LNCaP clone FGC (cell line): ENCODE data around the gene PDRG1.
"Not testable (repeated sequence)": the region's sequence is repeated elsewhere in the genome, so short reads cannot be mapped to it uniquely, and the experiment has no call there.

ENCODE experiments used
- DNase-seq: peaks from one replicate; pipeline ENCODE4 v3.0.0-alpha.2; 2011; ENCODE audit warnings: low read depth
- H3K4me3 ChIP-seq: 2 replicates; pipeline ENCODE4 v1.5.1; 2011; ENCODE audit warnings: mild to moderate bottlenecking, low read depth, low read length, control low read depth
- TF ChIP-seq, protein P1 (sequence below): IDR thresholded peaks from 2 replicates; pipeline ENCODE4 v1.5.1; 2012; ENCODE audit warnings: mild to moderate bottlenecking; ENCODE audit not compliant: control insufficient read depth, insufficient read depth; ENCODE audit errors: extremely low read depth

PDRG1 gene

DNA sequence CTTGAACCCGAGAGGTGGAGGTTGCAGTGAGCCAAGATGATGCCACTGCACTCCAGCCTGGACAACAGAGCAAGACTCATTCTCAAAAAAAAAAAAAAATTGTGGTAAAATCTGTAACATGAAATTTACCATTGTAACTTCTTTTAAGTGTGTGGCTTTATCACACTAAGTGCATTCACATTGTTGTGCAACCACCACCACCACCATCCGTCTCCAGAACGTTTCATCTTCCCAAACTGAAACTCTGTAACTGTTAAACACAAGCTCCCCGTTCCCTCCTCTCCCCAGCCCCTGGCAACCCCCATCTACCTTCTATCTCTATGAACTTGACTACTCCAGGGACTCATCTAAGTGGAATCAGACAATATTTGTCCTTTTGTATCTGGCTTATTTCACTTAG, 29.7 kb downstream of the PDRG1 start:
- DNase-seq: no peak
- TF ChIP-seq, protein P1, sequence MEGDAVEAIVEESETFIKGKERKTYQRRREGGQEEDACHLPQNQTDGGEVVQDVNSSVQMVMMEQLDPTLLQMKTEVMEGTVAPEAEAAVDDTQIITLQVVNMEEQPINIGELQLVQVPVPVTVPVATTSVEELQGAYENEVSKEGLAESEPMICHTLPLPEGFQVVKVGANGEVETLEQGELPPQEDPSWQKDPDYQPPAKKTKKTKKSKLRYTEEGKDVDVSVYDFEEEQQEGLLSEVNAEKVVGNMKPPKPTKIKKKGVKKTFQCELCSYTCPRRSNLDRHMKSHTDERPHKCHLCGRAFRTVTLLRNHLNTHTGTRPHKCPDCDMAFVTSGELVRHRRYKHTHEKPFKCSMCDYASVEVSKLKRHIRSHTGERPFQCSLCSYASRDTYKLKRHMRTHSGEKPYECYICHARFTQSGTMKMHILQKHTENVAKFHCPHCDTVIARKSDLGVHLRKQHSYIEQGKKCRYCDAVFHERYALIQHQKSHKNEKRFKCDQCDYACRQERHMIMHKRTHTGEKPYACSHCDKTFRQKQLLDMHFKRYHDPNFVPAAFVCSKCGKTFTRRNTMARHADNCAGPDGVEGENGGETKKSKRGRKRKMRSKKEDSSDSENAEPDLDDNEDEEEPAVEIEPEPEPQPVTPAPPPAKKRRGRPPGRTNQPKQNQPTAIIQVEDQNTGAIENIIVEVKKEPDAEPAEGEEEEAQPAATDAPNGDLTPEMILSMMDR: no peak
- no peak overlapping the region for H3K4me3 ChIP-seq

DNA sequence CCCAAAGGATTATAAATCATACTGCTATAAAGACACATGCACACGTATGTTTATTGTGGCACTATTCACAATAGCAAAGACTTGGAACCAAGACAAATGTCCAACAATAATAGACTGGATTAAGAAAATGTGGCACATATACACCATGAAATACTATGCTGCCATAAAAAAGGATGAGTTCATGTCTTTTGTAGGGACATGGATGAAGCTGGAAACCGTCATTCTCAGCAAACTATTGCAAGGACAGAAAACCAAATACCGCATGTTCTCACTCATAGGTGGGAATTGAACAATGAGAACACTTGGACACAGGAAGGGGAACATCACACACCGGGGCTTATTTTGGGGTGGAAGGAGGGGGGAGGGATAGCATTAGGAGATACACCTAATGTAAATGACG, 30.4 kb downstream of the PDRG1 start:
- not testable (repeated sequence) for DNase-seq

DNA sequence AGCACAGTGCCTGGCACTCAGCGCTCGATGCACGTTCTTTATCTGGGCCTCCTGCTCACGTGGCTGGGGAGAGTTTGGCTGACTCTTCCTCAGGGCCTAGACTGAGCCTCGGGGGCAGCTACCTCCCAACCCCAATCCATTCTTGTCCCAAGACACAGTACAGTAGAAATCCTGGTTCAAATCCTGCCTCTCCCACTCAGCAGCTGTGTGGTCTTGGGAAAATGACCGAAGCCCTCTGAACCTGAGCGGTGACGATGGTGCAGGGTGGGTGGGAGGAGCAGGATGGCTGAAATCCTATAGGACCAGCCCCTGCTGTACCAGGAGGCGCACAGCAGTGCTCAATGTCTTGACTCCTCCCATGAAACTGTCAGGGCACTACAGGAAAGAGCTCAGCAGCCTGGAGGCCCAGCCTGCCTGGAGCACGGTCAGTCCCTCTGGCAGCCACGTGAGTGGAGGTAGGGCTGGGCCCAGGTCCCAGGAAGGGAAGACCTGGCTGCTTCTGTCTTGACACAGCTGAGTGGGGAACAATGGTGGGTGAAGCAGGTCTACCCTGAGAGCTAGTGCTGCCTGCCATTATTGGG, 31.5 kb downstream of the PDRG1 start:
- no peak overlapping the region for H3K4me3 ChIP-seq
- TF ChIP-seq, protein P1: no peak
- DNase-seq: no peak

More for the DNA sequence above, 30.4 kb downstream of the PDRG1 start:
- H3K4me3 ChIP-seq: not testable (repeated sequence)

DNA sequence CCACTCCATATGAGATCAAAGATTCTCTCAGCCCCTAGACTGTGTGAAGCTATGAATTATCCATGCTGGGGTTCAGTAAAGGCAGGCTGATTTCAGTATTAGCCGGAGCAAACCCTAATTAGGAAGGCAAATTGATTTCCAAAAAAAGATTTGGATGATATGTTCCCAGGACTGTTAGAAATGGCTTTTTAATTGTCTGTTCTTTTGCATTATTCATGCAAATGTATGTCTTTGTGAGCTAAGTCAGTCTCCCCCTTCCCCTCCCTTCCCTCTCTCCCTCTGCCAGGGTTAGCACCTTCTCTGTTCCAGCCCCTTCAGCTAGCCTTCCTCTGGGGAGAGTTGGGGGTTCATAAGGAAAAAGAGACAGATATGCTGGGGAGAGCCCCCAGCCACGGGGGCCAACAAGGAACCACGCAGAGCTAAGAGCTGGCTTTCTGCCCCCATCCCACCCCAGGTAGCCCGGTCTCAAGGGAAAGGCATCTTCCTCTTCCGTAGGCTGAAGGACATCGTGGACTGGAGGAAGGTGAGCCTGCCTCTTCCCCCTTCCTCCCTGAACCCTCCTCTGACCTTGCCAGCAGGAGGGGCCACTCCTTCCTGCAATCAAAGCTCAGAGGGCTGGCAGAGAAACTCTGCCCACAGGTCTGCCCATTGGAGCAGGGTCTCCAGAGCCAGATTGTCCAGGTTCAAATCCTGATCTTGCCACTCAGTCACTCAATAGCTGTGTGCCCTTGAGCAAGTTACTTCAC, 32.3 kb downstream of the PDRG1 start:
- no peak overlapping the region for H3K4me3 ChIP-seq
- TF ChIP-seq, protein P1: no peak
- no peak for DNase-seq

DNA sequence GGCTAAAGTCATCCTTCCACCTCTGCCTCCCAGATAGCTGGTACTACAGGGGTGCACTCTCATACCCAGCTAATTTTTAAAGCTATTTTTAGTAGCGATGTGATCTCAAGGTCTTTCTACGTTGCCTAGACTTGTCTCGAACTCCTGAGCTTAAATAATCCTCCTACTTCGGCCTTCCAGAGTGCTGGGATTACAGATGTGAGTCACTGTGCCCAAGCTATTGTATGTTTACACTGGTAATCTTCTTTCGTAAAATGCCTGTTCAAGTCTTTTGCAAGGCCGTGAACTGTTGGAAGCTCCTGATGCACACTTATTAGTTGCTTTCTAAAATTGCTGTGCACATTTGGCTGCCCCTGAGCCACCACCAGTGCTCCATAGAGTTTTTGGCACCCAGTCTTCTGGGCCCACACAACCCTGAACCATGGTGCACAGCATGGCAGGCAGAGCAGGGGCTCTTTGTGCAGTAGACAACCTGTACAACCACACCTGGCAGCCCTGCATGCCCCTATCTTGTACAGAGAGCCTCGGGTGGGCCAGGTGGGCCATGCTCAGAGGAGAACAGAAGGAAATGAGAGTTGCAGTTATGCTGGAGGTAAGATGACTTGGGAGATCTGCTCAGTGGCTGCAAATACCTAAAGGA, 33.3 kb downstream of the PDRG1 start:
- DNase-seq: no peak
- TF ChIP-seq, protein P1: no peak
- H3K4me3 ChIP-seq: no peak overlapping the region

DNA sequence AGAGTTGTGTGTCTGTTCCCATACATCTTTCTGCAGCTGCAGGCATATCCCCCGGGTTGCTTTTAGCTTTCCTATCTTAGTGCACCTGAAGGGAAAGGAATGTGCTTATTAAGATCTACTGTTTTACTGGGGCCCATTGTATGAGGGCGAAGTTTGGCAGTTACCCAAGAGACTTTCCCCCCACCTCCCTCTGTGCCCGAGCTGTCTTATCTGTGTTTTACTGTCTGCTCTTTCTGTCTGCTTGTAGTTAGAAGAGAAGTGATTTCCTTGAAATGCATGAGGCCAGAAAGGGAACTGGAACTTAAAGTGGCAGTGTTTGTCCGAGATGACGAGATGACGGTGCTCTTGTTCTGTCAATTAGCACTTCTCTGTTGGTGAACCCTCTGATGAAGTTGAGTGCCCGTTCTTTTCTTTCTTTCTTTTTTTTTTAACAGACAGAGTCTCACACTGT, 33.9 kb downstream of the PDRG1 start:
- H3K4me3 ChIP-seq, DNase-seq: not testable (repeated sequence)

DNA sequence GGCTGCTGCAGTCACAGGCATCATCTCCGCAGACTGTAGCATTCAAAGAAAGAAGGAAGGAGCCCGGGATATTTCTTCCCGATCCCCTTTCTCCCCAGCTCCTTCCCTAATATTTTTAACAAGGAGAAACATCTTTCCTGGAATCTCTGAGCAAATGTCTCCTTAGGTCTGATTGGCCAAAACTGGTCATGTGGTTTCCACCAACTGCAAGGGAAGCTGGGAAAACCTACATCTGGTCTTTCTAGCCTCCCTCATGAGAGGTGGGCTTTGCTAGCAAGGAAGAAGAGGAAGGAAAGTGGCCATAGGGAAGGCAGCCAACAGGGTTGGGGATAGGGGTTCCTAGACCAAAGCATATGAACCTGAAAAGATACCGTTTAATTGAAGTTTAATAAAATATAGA, 35.1 kb downstream of the PDRG1 start:
- DNase-seq: no peak
- TF ChIP-seq, protein P1: no peak
- H3K4me3 ChIP-seq: no peak overlapping the region
